ENCODE results near the gene HMCN2.

Gene HMCN2

GRCh38 chr9:130361873-130362362 is 96.4 kb downstream of the HMCN2 start:
- TF ChIP-seq YY1 (IDR thresholded peaks at IDR 0.05; ENCODE audit: low read depth) (no peak), ZBTB7A (IDR thresholded peaks at IDR 0.05; ENCODE audit: low read depth) (no peak), TEAD4 (IDR thresholded peaks at IDR 0.05) (no peak), CEBPB (IDR thresholded peaks at IDR 0.05) (no peak), TCF12 (IDR thresholded peaks at IDR 0.05; ENCODE audit: low read depth) (no peak), CREB1 (IDR thresholded peaks at IDR 0.05; ENCODE audit: low read depth) (no peak), RAD21 (IDR thresholded peaks at IDR 0.05; ENCODE audit: low read depth) (no peak)
- TF ChIP-seq, protein P1, sequence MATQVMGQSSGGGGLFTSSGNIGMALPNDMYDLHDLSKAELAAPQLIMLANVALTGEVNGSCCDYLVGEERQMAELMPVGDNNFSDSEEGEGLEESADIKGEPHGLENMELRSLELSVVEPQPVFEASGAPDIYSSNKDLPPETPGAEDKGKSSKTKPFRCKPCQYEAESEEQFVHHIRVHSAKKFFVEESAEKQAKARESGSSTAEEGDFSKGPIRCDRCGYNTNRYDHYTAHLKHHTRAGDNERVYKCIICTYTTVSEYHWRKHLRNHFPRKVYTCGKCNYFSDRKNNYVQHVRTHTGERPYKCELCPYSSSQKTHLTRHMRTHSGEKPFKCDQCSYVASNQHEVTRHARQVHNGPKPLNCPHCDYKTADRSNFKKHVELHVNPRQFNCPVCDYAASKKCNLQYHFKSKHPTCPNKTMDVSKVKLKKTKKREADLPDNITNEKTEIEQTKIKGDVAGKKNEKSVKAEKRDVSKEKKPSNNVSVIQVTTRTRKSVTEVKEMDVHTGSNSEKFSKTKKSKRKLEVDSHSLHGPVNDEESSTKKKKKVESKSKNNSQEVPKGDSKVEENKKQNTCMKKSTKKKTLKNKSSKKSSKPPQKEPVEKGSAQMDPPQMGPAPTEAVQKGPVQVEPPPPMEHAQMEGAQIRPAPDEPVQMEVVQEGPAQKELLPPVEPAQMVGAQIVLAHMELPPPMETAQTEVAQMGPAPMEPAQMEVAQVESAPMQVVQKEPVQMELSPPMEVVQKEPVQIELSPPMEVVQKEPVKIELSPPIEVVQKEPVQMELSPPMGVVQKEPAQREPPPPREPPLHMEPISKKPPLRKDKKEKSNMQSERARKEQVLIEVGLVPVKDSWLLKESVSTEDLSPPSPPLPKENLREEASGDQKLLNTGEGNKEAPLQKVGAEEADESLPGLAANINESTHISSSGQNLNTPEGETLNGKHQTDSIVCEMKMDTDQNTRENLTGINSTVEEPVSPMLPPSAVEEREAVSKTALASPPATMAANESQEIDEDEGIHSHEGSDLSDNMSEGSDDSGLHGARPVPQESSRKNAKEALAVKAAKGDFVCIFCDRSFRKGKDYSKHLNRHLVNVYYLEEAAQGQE (IDR thresholded peaks at IDR 0.05; ENCODE audit: low read depth) = no peak

- TF ChIP-seq ZBTB7A (IDR thresholded peaks at IDR 0.05; ENCODE audit: low read depth) = no peak
- TF ChIP-seq, protein P2, sequence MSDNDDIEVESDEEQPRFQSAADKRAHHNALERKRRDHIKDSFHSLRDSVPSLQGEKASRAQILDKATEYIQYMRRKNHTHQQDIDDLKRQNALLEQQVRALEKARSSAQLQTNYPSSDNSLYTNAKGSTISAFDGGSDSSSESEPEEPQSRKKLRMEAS (IDR thresholded peaks at IDR 0.05) = no peak
- TF ChIP-seq TAF1 (IDR thresholded peaks at IDR 0.05; ENCODE audit: low read depth) = no peak
- no peak for TF ChIP-seq TCF12 (IDR thresholded peaks at IDR 0.05; ENCODE audit: low read depth)
- TF ChIP-seq USF1 (IDR thresholded peaks at IDR 0.05) = no peak
- TF ChIP-seq EP300 (IDR thresholded peaks at IDR 0.05; ENCODE audit: borderline replicate concordance) = no peak
- no peak for TF ChIP-seq CREB1 (IDR thresholded peaks at IDR 0.05; ENCODE audit: low read depth)
- no peak for TF ChIP-seq RAD21 (IDR thresholded peaks at IDR 0.05; ENCODE audit: low read depth)
- no peak for TF ChIP-seq YY1 (IDR thresholded peaks at IDR 0.05; ENCODE audit: low read depth)
- no peak for TF ChIP-seq TEAD4 (IDR thresholded peaks at IDR 0.05)
- no peak for TF ChIP-seq CEBPB (IDR thresholded peaks at IDR 0.05)
- TF ChIP-seq EGR1 (IDR thresholded peaks at IDR 0.05) = no peak
- TF ChIP-seq NFIC (IDR thresholded peaks at IDR 0.05) = no peak
- TF ChIP-seq FOXM1 (IDR thresholded peaks at IDR 0.05; ENCODE audit: borderline replicate concordance, low read depth) = no peak
Measured at GRCh38 chr9:130362691-130363090, 97.1 kb downstream of the HMCN2 start.

DNA sequence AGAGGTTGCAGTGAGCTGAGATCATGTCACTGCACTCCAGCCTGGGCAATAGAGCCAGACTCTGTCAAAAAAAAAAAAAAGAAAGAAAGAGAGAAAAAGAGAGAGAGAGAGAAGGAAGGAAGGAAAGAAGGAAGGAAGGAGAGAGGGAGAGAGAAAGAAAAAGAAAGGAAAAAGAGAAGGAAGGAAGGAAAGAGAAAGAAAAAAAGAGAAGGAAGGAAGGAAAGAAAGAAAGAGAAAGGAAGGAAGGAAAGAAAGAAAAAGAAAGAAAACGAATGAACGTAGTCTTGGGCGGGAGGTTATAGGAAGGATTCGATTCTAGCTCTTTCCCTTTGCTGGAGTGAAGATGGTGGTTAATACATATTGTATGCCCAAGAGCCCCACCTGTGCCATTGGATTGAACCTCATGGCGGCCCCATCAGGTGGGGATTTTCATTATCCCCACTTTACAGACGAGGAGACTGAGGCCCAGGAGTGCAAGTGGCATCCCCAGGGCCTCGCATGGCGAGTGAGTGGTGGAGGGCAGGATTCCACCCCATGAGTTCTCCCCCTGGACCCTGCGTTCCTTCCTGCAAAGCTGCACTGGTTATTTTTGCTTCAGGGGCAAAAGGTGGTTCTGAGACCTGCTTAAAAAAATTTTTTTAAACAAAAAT is 98.3 kb downstream of the HMCN2 start:
- no peak for TF ChIP-seq CEBPB (IDR thresholded peaks at IDR 0.05)
- TF ChIP-seq TEAD4 (IDR thresholded peaks at IDR 0.05) = no peak
- no peak for TF ChIP-seq CREB1 (IDR thresholded peaks at IDR 0.05; ENCODE audit: low read depth)
- no peak for TF ChIP-seq NFIC (IDR thresholded peaks at IDR 0.05)
- no peak for TF ChIP-seq USF1 (IDR thresholded peaks at IDR 0.05)
- no peak for TF ChIP-seq TAF1 (IDR thresholded peaks at IDR 0.05; ENCODE audit: low read depth)
- TF ChIP-seq, protein P1 (IDR thresholded peaks at IDR 0.05; ENCODE audit: low read depth) = no peak
- TF ChIP-seq ZBTB7A (IDR thresholded peaks at IDR 0.05; ENCODE audit: low read depth) = no peak
- no peak for TF ChIP-seq FOXM1 (IDR thresholded peaks at IDR 0.05; ENCODE audit: borderline replicate concordance, low read depth)
- TF ChIP-seq, protein P2 (IDR thresholded peaks at IDR 0.05) = no peak
- no peak for TF ChIP-seq RAD21 (IDR thresholded peaks at IDR 0.05; ENCODE audit: low read depth)
- no peak for TF ChIP-seq YY1 (IDR thresholded peaks at IDR 0.05; ENCODE audit: low read depth)
- TF ChIP-seq EP300 (IDR thresholded peaks at IDR 0.05; ENCODE audit: borderline replicate concordance) = no peak
- no peak for TF ChIP-seq TCF12 (IDR thresholded peaks at IDR 0.05; ENCODE audit: low read depth)
- no peak for TF ChIP-seq EGR1 (IDR thresholded peaks at IDR 0.05)

DNA sequence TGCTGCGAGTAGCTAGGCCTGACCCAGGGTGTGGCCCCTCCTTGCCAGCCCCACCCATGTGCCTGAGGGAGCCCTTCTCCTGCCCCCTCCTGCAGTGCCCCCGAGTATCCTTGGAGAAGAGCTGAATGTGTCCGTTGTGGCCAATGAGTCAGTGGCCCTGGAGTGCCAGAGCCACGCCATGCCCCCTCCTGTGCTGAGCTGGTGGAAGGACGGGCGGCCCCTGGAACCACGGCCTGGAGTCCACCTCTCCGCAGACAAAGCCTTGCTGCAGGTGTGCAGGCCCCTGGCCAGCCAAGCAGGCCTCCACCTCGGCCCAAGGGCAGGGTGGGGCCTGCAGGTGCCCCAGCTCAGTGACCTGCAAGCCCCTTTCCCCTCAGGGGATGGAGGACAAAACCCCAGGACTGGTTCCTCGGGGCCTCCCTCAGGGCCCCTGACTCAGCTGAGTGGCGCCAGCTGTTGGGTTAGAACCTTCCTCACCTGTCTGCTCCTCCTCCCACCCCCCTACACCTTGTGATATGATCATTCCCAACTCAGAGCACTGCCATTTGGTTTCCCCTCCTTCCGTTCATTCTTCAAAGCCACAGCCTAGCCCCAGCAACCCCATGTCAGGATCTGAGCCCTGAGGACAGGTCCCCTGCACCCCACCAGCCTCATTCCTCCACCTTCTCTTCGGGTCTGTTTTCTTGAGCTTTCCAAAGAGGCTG is 99.2 kb downstream of the HMCN2 start:
- TF ChIP-seq EGR1 (IDR thresholded peaks at IDR 0.05) (no peak), ZBTB7A (IDR thresholded peaks at IDR 0.05; ENCODE audit: low read depth) (no peak), CEBPB (IDR thresholded peaks at IDR 0.05) (no peak), FOXM1 (IDR thresholded peaks at IDR 0.05; ENCODE audit: borderline replicate concordance, low read depth) (no peak), YY1 (IDR thresholded peaks at IDR 0.05; ENCODE audit: low read depth) (no peak), EP300 (IDR thresholded peaks at IDR 0.05; ENCODE audit: borderline replicate concordance) (no peak), RAD21 (IDR thresholded peaks at IDR 0.05; ENCODE audit: low read depth) (no peak), CREB1 (IDR thresholded peaks at IDR 0.05; ENCODE audit: low read depth) (no peak), USF1 (IDR thresholded peaks at IDR 0.05) (no peak), TCF12 (IDR thresholded peaks at IDR 0.05; ENCODE audit: low read depth) (no peak)
- TF ChIP-seq, protein P2 (IDR thresholded peaks at IDR 0.05) = no peak
- TF ChIP-seq, protein P1 (IDR thresholded peaks at IDR 0.05; ENCODE audit: low read depth) = no peak
